ENCODE data around the gene CAPRIN2.

Gene CAPRIN2

GRCh38 chr12:30698346-30698745, 56.4 kb downstream of the CAPRIN2 start:
- no peak for DNase-seq (ENCODE audit: low spot score)

GRCh38 chr12:30696943-30697342, 57.8 kb downstream of the CAPRIN2 start:
- DNase-seq (ENCODE audit: low spot score): no peak

- DNase-seq (ENCODE audit: low spot score): no peak
Observed at GRCh38 chr12:30696486-30696885, 58.3 kb downstream of the CAPRIN2 start.

GRCh38 chr12:30696103-30696408, 58.7 kb downstream of the CAPRIN2 start:
- DNase-seq (ENCODE audit: low spot score): no peak

- DNase-seq (ENCODE audit: low spot score): peak; percentile 88
Observed at GRCh38 chr12:30695199-30696102, 59.3 kb downstream of the CAPRIN2 start, which contains the start of gene IPO8. Gene IPO8 (minus strand): TSS chr12:30695869. CDS start chr12:30695647, 222 bp downstream.

- DNase-seq (ENCODE audit: low spot score): peak; percentile 4
Observed at GRCh38 chr12:30694412-30695198, 60.1 kb downstream of the CAPRIN2 start.

GRCh38 chr12:30692470-30692869, 62.3 kb downstream of the CAPRIN2 start:
- DNase-seq (ENCODE audit: low spot score): no peak

GRCh38 chr12:30691122-30691879, 63.5 kb downstream of the CAPRIN2 start:
- no peak for DNase-seq (ENCODE audit: low spot score)

GRCh38 chr12:30687265-30687986, 67.3 kb downstream of the CAPRIN2 start:
- no peak for DNase-seq (ENCODE audit: low spot score)

- DNase-seq (ENCODE audit: low spot score): no peak
Observed at GRCh38 chr12:30679241-30679640, 75.5 kb downstream of the CAPRIN2 start.

GRCh38 chr12:30678221-30678620, 76.5 kb downstream of the CAPRIN2 start:
- DNase-seq (ENCODE audit: low spot score): no peak

- no peak for DNase-seq (ENCODE audit: low spot score)
Observed at GRCh38 chr12:30661210-30661609, 93.5 kb downstream of the CAPRIN2 start.
